Mammary epithelial cell (primary cell): Measurements from ENCODE around the gene CDC42EP4.

Experiments
- EZH2 ChIP-seq: IDR thresholded peaks from 2 replicates; pipeline ENCODE4 v1.6.1; 2012; ENCODE audit warnings: low read length, inconsistent platforms, borderline replicate concordance
- TF ChIP-seq, protein P1 (sequence below), 2 donors: IDR thresholded peaks in 1 of 2; conservative IDR thresholded peaks in 1 of 2; 2 replicates each; pipeline ENCODE4 v1.5.1; 2011 to 2012; ENCODE audit warnings: inconsistent platforms in 2 of 2, low read length in 2 of 2, mild to moderate bottlenecking in 2 of 2, control low read depth in 1 of 2, low read depth in 1 of 2; ENCODE audit not compliant: insufficient read depth in 1 of 2; ENCODE audit errors: extremely low read depth in 1 of 2

DNA sequence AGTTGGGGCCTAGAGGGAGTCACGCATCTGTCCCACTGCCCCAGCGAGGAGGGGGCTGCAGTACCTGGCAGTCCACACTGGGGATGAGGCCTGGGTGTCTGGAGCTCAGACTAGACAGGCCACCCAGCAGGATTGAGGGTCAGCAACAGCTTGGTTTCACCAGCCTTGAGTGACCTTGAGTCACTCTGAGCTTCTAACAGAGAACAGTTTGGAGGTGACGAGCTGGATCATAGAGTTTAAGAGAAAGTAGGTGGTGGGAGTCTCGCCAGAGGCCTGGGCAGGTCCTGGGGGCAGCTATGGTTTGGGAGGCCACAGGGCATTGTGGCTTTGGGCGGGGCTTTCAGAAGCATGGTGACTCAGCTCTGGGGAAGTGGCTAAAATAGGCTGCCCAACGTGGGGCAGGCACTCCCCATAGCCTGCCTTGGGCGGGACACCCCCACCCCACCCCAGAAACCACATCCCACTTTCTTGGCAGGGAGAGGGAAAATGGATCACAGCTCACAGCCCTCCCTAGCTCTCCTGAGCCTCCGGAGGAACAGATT, 20.5 kb downstream of the CDC42EP4 start:
- TF ChIP-seq, protein P1, sequence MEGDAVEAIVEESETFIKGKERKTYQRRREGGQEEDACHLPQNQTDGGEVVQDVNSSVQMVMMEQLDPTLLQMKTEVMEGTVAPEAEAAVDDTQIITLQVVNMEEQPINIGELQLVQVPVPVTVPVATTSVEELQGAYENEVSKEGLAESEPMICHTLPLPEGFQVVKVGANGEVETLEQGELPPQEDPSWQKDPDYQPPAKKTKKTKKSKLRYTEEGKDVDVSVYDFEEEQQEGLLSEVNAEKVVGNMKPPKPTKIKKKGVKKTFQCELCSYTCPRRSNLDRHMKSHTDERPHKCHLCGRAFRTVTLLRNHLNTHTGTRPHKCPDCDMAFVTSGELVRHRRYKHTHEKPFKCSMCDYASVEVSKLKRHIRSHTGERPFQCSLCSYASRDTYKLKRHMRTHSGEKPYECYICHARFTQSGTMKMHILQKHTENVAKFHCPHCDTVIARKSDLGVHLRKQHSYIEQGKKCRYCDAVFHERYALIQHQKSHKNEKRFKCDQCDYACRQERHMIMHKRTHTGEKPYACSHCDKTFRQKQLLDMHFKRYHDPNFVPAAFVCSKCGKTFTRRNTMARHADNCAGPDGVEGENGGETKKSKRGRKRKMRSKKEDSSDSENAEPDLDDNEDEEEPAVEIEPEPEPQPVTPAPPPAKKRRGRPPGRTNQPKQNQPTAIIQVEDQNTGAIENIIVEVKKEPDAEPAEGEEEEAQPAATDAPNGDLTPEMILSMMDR (conservative IDR thresholded peaks at IDR 0.05 in 1 of 2, IDR thresholded peaks at IDR 0.05 in 1 of 2; ENCODE audit: extremely low read depth in 1 of 2, insufficient read depth in 1 of 2, low read depth in 1 of 2, low read length in 2 of 2), result no peak
- no peak for TF ChIP-seq EZH2
